ENCODE data around the gene TNNT3.

GRCh38 chr11:1916986-1917522 is 2.4 kb upstream of the TNNT3 start:
- TF ChIP-seq POLR2AphosphoS5 (IDR thresholded peaks at IDR 0.05) (no peak), EP300 (IDR thresholded peaks at IDR 0.05; ENCODE audit: low read depth) (no peak)
